Right renal pelvis (tissue), 4 donors: Measurements from ENCODE around the gene NUDT8. TPM values are rescaled to one million over a fixed set of nuclear protein-coding genes. Genes with fewer than 3 reads are reported as not detected.

Experiments used
- polyA plus RNA-seq, 4 donors: library from polyadenylated mRNA; unstranded; fragments of 120-200 nt; gene quantifications; one replicate each; pipeline ENCODE4 v1.2.1, GENCODE V29; 2013; ENCODE audit not compliant: insufficient read length in 4 of 4

Gene NUDT8
- polyA plus RNA-seq, 4 donors, result 5.0 to 8.4 (median 6.8) TPM

Other genes starting within 250 kb of the NUDT8 start
- gene RAD9A, start 238.0 kb downstream of the NUDT8 start, polyA plus RNA-seq, result 10 to 100 TPM; 20.1 to 27.3 (median 21.6) TPM
- 100 to 1,000 TPM; 146 to 188 (median 155) TPM for gene PPP1CA, start 228.1 kb downstream of the NUDT8 start, polyA plus RNA-seq
- 1 to 10 TPM; 3.3 to 7.6 (median 5.1) TPM for gene TBC1D10C, start 225.9 kb downstream of the NUDT8 start, polyA plus RNA-seq
- gene CARNS1, start 214.3 kb downstream of the NUDT8 start, polyA plus RNA-seq, result 1 to 10 TPM; 1.7 to 2.5 (median 2.3) TPM
- gene RPS6KB2, start 201.4 kb downstream of the NUDT8 start, polyA plus RNA-seq, result 10 to 100 TPM; 44.3 to 51.8 (median 45.4) TPM
- gene PTPRCAP, start 192.3 kb downstream of the NUDT8 start, polyA plus RNA-seq, result 1 to 10 TPM in 3 of 4 donors, under 1 TPM in 1; 0.96 to 2.7 (median 1.4) TPM
- 10 to 100 TPM; 61.7 to 88.8 (median 66.6) TPM for gene CORO1B, start 186.5 kb downstream of the NUDT8 start, polyA plus RNA-seq
- not detected for gene GPR152, start 177.2 kb downstream of the NUDT8 start, polyA plus RNA-seq
- under 1 TPM; 0.20 to 0.74 (median 0.41) TPM for gene CABP4, start 174.6 kb downstream of the NUDT8 start, polyA plus RNA-seq
- gene TMEM134, start 160.7 kb downstream of the NUDT8 start, polyA plus RNA-seq, result 10 to 100 TPM; 43.8 to 73.6 (median 49.3) TPM
- 10 to 100 TPM; 55.4 to 71.8 (median 59.1) TPM for gene AIP, start 146.9 kb downstream of the NUDT8 start, polyA plus RNA-seq
- 10 to 100 TPM; 25.7 to 43.7 (median 32.1) TPM for gene PITPNM1, start 124.6 kb downstream of the NUDT8 start, polyA plus RNA-seq
- 10 to 100 TPM; 41.6 to 75.9 (median 49.0) TPM for gene CDK2AP2, start 121.8 kb downstream of the NUDT8 start, polyA plus RNA-seq
- under 1 TPM in 2 of 4 donors, not detected in 2; 0.19 to 0.61 TPM for gene CABP2, start 106.5 kb downstream of the NUDT8 start, polyA plus RNA-seq
- gene GSTP1, start 46.1 kb downstream of the NUDT8 start, polyA plus RNA-seq, result 1,000 to 10,000 TPM in 1 of 4 donors, 100 to 1,000 TPM in 3; 756 to 1,003 (median 789) TPM
- 100 to 1,000 TPM; 168 to 207 (median 184) TPM for gene NDUFV1, start 23.0 kb downstream of the NUDT8 start, polyA plus RNA-seq
- under 1 TPM in 2 of 4 donors, not detected in 2; 0.04 to 0.11 TPM for gene TBX10, start 9.8 kb upstream of the NUDT8 start, polyA plus RNA-seq
- gene ACY3, start 20.8 kb upstream of the NUDT8 start, polyA plus RNA-seq, result 10 to 100 TPM; 21.4 to 39.0 (median 26.7) TPM
- 1 to 10 TPM; 1.9 to 4.8 (median 3.1) TPM for gene ALDH3B2, start 44.7 kb upstream of the NUDT8 start, polyA plus RNA-seq